HCT116 (cell line): ENCODE results near the gene GTF2F1. TPM values are rescaled to one million over a fixed set of nuclear protein-coding genes. Genes with fewer than 3 reads are reported as not detected.

Experiments used
- ATAC-seq: fragments of 200-7000 bp; cut with Tn5 transposase; 2 replicates; pipeline ENCODE4 v1.9.1; 2020; ENCODE audit warnings: mild to moderate bottlenecking, moderate library complexity
- BruUV-seq: library from RNA; stranded (reverse); fragments of 400-500 nt; replicated peaks from 2 replicates; lab custom pipeline; 2021; lab: Mats Ljungman, UMichigan
- CTCF ChIA-PET: fragments of 300-600 bp; sonication (Branson Sonifier 250); formaldehyde crosslinking; loops from one replicate; lab custom pipeline; 2021; ENCODE audit warnings: antibody characterized with exemption; lab: Charles Lee
- POLR2A ChIA-PET: fragments of 300-600, 350-600 bp; sonication (Branson Sonifier 250); formaldehyde crosslinking; loops from one replicate; lab custom pipeline; 2021; ENCODE audit warnings: antibody characterized with exemption; lab: Charles Lee
- RAD21 ChIA-PET, 2 experiments: fragments of 300-600 bp; sonication (Branson Sonifier 250); formaldehyde crosslinking; loops; one replicate each; lab custom pipeline; 2023; ENCODE audit warnings: low total read pairs in 2 of 2; ENCODE audit not compliant: uncharacterized antibody in 2 of 2, unreplicated experiment in 2 of 2, low non-redundant PET in 1 of 2; lab: Charles Lee
- DNase-seq: peaks from one replicate; pipeline ENCODE4 v3.0.0-alpha.2; 2010; ENCODE audit warnings: low read depth, low spot score
- H2AFZ ChIP-seq: fragments of 200-600 bp; shearing (Covaris generic), sonication (generic); 2 replicates; pipeline ENCODE4 v1.6.1; 2017; ENCODE audit warnings: low read depth, mixed run types, mixed read lengths, antibody characterized with exemption, low read length; ENCODE audit not compliant: poor library complexity, severe bottlenecking
- H3K27ac ChIP-seq: 2 replicates; pipeline ENCODE4 v1.5.1; 2012; ENCODE audit warnings: low read depth, low read length
- H3K27me3 ChIP-seq: fragments of 200-600 bp; sonication (generic); 2 replicates; pipeline ENCODE4 v1.6.1; 2016; ENCODE audit warnings: mixed run types, low read length, mixed read lengths; ENCODE audit not compliant: insufficient read depth
- H3K36me3 ChIP-seq, 2 experiments: fragments of 200-500 bp in 1 of 2; fragments of 200-600 bp in 1 of 2; sonication (Bioruptor generic) in 1 of 2; sonication (generic) in 1 of 2; 2 replicates each; pipeline versions ENCODE4 v1.5.1 to v1.6.1; 2014 to 2016; ENCODE audit warnings: low read length in 2 of 2, inconsistent platforms in 1 of 2, mixed read lengths in 1 of 2, mixed run types in 1 of 2; ENCODE audit not compliant: insufficient read depth in 2 of 2, control insufficient read depth in 1 of 2
- H3K4me1 ChIP-seq, 2 experiments: fragments of 200-600 bp in 1 of 2; sonication (generic) in 1 of 2; 2 replicates each; pipeline versions ENCODE4 v1.5.1 to v1.6.1; 2012 to 2017; ENCODE audit warnings: low read length in 2 of 2, inconsistent platforms in 1 of 2, mild to moderate bottlenecking in 1 of 2, mixed read lengths in 1 of 2, mixed run types in 1 of 2, moderate library complexity in 1 of 2; ENCODE audit not compliant: insufficient read depth in 2 of 2, control insufficient read depth in 1 of 2
- H3K4me2 ChIP-seq: fragments of 200-600 bp; sonication (generic); 2 replicates; pipeline ENCODE4 v1.6.1; 2017; ENCODE audit warnings: mixed run types, low read length, mixed read lengths
- H3K4me3 ChIP-seq, 2 experiments: fragments of 200-600 bp in 1 of 2; sonication (generic) in 1 of 2; replicated peaks in 1 of 2; 2 replicates each; pipeline ENCODE4 v1.5.1; 2011 to 2016; ENCODE audit warnings: low read length in 2 of 2, control low read depth in 1 of 2, low read depth in 1 of 2, mild to moderate bottlenecking in 1 of 2, mixed read lengths in 1 of 2, mixed run types in 1 of 2
- H3K79me2 ChIP-seq: fragments of 200-600 bp; sonication (generic); 2 replicates; pipeline ENCODE4 v1.6.1; 2017; ENCODE audit warnings: mild to moderate bottlenecking, mixed run types, low read length, moderate library complexity, mixed read lengths; ENCODE audit not compliant: insufficient read depth
- H3K9ac ChIP-seq: fragments of 200-600 bp; sonication (generic); 2 replicates; pipeline ENCODE4 v1.6.1; 2016; ENCODE audit warnings: low read length, mixed read lengths
- H3K9me2 ChIP-seq: fragments of 200-600 bp; sonication (generic), shearing (Covaris generic); 2 replicates; pipeline ENCODE4 v1.6.1; 2017; ENCODE audit warnings: mixed run types, mild to moderate bottlenecking, moderate library complexity; ENCODE audit not compliant: insufficient read depth
- H3K9me3 ChIP-seq, 2 experiments: fragments of 200-500 bp in 1 of 2; fragments of 200-600 bp in 1 of 2; sonication (Bioruptor generic) in 1 of 2; sonication (generic) in 1 of 2; 2 replicates each; pipeline ENCODE4 v1.6.1; 2014 to 2017; ENCODE audit warnings: low read length in 2 of 2, mixed read lengths in 2 of 2, inconsistent platforms in 1 of 2, low read depth in 1 of 2, mild to moderate bottlenecking in 1 of 2, mixed run types in 1 of 2, moderate library complexity in 1 of 2; ENCODE audit not compliant: control insufficient read depth in 1 of 2, insufficient read depth in 1 of 2
- H4K20me1 ChIP-seq: fragments of 200-600 bp; sonication (generic), shearing (Covaris generic); 2 replicates; pipeline ENCODE4 v1.6.1; 2017; ENCODE audit warnings: mixed run types, mild to moderate bottlenecking, moderate library complexity; ENCODE audit not compliant: insufficient read depth
- CBX3 ChIP-seq: IDR thresholded peaks from 2 replicates; pipeline ENCODE4 v1.6.1; 2012; ENCODE audit warnings: low read depth
- CEBPB ChIP-seq: IDR thresholded peaks from 2 replicates; pipeline ENCODE4 v1.6.1; 2012; ENCODE audit warnings: low read depth
- ELF1 ChIP-seq: IDR thresholded peaks from 2 replicates; pipeline ENCODE4 v1.6.1; 2012; ENCODE audit warnings: low read depth, borderline replicate concordance
- EZH2 ChIP-seq: fragments of 200-600 bp; sonication (generic); IDR thresholded peaks from 2 replicates; pipeline ENCODE4 v1.6.1; 2017; ENCODE audit warnings: antibody characterized with exemption, mixed run types
- EZH2phosphoT487 ChIP-seq: fragments of 200-600 bp; IDR thresholded peaks from 2 replicates; pipeline ENCODE4 v1.6.1; 2018; ENCODE audit warnings: antibody characterized with exemption, borderline replicate concordance
- FOSL1 ChIP-seq: IDR thresholded peaks from 2 replicates; pipeline ENCODE4 v1.6.1; 2012; ENCODE audit warnings: low read depth
- POLR2A ChIP-seq: IDR thresholded peaks from 2 replicates; pipeline ENCODE4 v1.7.0; 2011; ENCODE audit warnings: borderline replicate concordance; ENCODE audit not compliant: insufficient read depth, insufficient read length; ENCODE audit errors: extremely low read depth
- SRF ChIP-seq: IDR thresholded peaks from 2 replicates; pipeline ENCODE4 v1.6.1; 2012; ENCODE audit warnings: low read depth
- ZNF274 ChIP-seq: fragments of 200-500 bp; sonication (Bioruptor generic); IDR thresholded peaks from 2 replicates; pipeline ENCODE4 v1.6.1; 2014; ENCODE audit warnings: mild to moderate bottlenecking, low read depth, low read length, inconsistent platforms
- intact Hi-C: fragments of 100-400 bp; cut with micrococcal nuclease; formaldehyde crosslinking; loops from 2 replicates; pipeline ENCODE4 v1.10.0; 2022
- total RNA-seq: library from RNA; stranded (reverse); gene quantifications from one replicate; pipeline ENCODE4 v1.2.1, GENCODE V29; 2021; ENCODE audit not compliant: unreplicated experiment
- TF ChIP-seq, protein P1 (sequence below), 3 experiments: fragments of 200-600 bp in 1 of 3; sonication (generic) in 1 of 3; IDR thresholded peaks in 2 of 3; conservative IDR thresholded peaks in 1 of 3; 2 replicates each; pipeline ENCODE4 v1.5.1; 2012 to 2017; ENCODE audit warnings: low read depth in 2 of 3, low read length in 2 of 3, antibody characterized with exemption in 1 of 3, borderline replicate concordance in 1 of 3, control low read depth in 1 of 3, mild to moderate bottlenecking in 1 of 3, mixed read lengths in 1 of 3, mixed run types in 1 of 3, moderate library complexity in 1 of 3; ENCODE audit not compliant: insufficient read depth in 1 of 3
- TF ChIP-seq, protein P2 (sequence below): IDR thresholded peaks from 2 replicates; pipeline ENCODE4 v1.6.1; 2012

GTF2F1 gene
- total RNA-seq, 1 experiment from 2014 or later: 82.0 TPM

DNA sequence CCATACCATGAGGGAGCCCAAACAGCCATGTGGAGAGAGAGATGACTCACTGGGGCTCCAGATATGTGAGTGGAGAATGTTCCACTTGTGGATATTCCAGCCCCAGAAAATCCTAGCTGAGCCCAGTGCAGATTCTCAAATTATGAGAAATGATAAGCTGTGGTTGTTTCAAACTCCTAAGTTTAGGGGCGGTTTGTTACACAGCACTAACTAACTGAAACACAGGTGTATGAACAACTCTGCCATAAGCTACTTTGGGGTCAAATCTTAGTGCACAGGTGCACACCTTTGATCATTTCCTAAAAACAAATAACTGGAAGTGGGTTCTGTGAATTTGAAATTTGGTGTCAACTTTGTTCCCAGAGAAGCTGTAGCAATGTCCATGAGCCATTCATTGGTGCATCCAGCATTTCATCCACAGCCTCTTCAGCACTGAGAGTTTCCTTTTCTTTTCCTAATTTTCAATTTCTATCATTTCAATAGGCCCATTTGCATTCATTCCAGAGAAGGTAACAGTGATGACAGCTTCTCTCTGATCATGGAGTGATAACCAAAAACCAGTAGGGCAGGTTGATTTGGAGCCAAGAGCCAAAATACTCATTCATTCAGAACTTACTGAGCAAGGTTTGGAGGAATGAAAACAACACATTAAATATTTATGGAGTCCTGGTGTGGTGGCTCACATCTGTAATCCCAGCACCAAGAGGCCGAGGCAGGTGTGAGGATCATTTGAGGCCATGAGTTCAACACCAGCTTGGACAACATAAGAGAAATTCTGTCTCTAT lies 40.4 kb downstream of the GTF2F1 start:
- no peak for ATAC-seq
- intact Hi-C loops: loop anchor here (5.0 kb wide), 1 partner anchor 135 kb away; no protein-coding TSS in a partner anchor

More for the DNA sequence above, 40.4 kb downstream of the GTF2F1 start:
- Histone ChIP-seq H3K27me3 (0 out of 2 replicates have a peak, but pooled peaks cover 4% of the 10 kb centered on the region), H3K4me3 (no peak overlapping the region), H3K9me2 (no peaks in the 10 kb centered on the region), H3K9me3 (peaks cover 0 to 7% of the 10 kb centered on the region in 2 experiments; a peak in 1 of 4 replicates), H3K4me2 (no peak overlapping the region), H4K20me1 (no peaks in the 10 kb centered on the region), H3K36me3 (no peaks in the 10 kb centered on the region), H3K79me2 (no peaks in the 10 kb centered on the region), H2AFZ (no peak overlapping the region), H3K9ac (no peak overlapping the region), H3K27ac (no peak overlapping the region), H3K4me1 (no peaks in the 10 kb centered on the region; a peak in 1 of 4 replicates)
- TF ChIP-seq, protein P1, sequence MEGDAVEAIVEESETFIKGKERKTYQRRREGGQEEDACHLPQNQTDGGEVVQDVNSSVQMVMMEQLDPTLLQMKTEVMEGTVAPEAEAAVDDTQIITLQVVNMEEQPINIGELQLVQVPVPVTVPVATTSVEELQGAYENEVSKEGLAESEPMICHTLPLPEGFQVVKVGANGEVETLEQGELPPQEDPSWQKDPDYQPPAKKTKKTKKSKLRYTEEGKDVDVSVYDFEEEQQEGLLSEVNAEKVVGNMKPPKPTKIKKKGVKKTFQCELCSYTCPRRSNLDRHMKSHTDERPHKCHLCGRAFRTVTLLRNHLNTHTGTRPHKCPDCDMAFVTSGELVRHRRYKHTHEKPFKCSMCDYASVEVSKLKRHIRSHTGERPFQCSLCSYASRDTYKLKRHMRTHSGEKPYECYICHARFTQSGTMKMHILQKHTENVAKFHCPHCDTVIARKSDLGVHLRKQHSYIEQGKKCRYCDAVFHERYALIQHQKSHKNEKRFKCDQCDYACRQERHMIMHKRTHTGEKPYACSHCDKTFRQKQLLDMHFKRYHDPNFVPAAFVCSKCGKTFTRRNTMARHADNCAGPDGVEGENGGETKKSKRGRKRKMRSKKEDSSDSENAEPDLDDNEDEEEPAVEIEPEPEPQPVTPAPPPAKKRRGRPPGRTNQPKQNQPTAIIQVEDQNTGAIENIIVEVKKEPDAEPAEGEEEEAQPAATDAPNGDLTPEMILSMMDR (IDR thresholded peaks at IDR 0.05 in 2 of 3, conservative IDR thresholded peaks at IDR 0.05 in 1 of 3; ENCODE audit: borderline replicate concordance in 1 of 3, insufficient read depth in 1 of 3, low read depth in 2 of 3, low read length in 2 of 3): no peak
- TF ChIP-seq ZNF274 (no peak), CEBPB (no peak), SRF (no peak), EZH2 (no peak), ELF1 (no peak), FOSL1 (no peak), CBX3 (no peak), EZH2phosphoT487 (no peak), POLR2A (no peak)
- TF ChIP-seq, protein P2, sequence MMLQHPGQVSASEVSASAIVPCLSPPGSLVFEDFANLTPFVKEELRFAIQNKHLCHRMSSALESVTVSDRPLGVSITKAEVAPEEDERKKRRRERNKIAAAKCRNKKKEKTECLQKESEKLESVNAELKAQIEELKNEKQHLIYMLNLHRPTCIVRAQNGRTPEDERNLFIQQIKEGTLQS: no peak
- POLR2A ChIA-PET: interaction anchor here (0.7 kb wide), 1 partner anchor 17 kb away, joined by 3 read pairs; no protein-coding TSS in a partner anchor
- no peak for DNase-seq
- no TSS peak for BruUV-seq
- RAD21 ChIA-PET: no interaction called here
- CTCF ChIA-PET: no interaction called here
